ENCODE data around the gene STK16.
"Not testable (repeated sequence)": the region's sequence is repeated elsewhere in the genome, so short reads cannot be mapped to it uniquely, and the experiment has no call there.

STK16 gene

GRCh38 chr2:219286436-219287115, 41.3 kb downstream of the STK16 start:
- FAIRE-seq (no peak), DNase-seq (ENCODE audit: low spot score) (no peak)

- not testable (repeated sequence) for DNase-seq (ENCODE audit: low spot score); FAIRE-seq
Observed at GRCh38 chr2:219287116-219287440, 41.8 kb downstream of the STK16 start.

DNA sequence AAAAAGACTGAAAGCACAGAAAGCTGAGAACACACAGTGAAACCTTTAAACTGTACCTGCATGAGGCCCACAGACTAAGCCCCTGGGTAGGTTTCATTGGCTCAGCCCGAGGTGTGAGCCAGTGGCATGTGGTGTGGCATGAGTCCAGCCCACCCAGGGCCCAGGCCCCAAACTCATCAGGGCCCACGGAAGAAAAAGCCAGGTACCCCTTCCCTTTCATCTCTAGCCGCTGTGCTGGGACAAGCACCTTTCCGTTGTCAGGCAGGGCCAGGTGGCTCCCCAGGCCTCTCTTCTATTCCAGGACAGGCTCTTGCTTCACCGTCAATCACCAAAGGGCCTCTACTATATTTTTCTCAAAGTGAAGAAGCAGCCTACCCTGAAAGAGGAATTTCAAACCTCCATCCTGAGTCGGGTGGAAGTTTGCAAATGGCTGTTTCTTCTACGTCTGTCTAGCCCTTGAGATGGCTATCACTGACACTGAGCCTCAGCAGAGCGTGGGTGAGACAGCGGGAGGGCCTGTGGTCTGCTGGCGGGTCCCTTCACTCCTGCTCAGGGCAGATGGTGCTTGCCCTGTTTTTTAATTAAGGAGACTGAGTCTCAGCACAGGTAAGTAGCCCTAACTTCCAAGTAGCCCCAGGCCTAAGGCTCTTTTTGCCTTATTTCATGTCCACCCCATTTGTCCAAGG, 42.4 kb downstream of the STK16 start:
- DNase-seq (ENCODE audit: low spot score) = no peak

GRCh38 chr2:219289195-219289536, 43.9 kb downstream of the STK16 start:
- FAIRE-seq (no peak), DNase-seq (ENCODE audit: low spot score) (no peak)

More for the DNA sequence above, 42.4 kb downstream of the STK16 start:
- no peak for FAIRE-seq

DNA sequence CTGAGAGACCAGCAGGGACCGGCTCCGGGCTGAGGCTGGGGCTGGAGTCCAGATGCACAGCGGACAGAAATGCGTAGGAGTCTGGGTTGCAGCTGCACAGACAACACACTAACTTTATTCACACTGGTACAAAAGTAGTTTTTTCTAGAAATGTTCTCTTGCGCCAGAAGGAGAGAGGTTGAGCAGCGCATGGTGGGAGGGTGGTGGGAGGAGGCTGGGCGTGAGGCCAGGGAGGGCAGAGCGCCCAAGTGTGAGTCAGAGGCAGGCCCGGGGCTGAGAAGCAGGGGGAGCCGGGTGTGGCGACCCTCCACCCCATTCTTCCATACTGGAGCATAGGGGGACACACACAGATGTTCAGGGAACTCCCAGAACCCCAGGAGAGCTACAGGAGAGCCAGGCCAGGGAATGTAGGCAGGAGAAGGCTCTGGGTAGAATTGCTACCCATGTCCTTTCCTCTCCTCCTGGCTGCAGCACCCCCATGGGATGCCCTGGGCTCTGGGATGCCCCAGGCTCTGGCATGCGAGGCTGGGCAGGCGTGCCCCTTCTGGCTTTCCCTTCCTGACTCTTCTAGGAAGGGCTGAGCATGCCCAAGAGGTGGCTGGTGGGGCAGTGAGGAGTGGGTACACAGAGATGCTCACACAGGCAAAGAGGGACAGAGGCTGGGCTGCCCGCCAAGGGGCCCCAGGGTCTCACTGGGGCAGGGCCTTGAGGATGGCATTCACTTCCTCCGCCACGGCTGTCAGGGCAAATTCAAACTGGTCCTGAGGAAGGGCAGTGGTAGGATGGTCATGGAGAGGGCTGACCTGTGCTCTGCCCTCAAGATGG, 44.5 kb downstream of the STK16 start:
- DNase-seq (ENCODE audit: low spot score) (peak; percentile 10), FAIRE-seq (no peak)

GRCh38 chr2:219290381-219291171, 45.3 kb downstream of the STK16 start:
- no peak for FAIRE-seq
- DNase-seq (ENCODE audit: low spot score) = no peak

DNA sequence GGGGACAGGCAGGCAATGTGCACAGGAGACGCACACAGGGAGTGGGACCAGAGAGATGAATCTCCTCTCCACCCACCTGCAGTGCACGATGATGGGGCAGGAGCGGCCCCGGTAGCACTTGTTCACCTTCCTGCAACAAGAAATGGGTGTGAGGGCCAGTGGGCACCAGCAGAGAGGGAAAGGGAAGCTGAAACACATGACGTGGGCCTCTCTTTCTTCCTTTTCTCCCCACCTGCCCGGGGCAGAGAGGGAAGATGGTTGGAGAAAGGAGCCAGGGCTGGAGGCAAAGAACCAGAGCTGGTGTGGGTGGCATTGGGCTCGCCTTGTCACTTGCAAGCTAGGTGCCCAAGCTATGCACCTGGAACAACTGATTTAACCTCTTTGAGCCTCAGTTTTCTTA, 46.1 kb downstream of the STK16 start:
- no peak for DNase-seq (ENCODE audit: low spot score)
- FAIRE-seq = no peak

DNA sequence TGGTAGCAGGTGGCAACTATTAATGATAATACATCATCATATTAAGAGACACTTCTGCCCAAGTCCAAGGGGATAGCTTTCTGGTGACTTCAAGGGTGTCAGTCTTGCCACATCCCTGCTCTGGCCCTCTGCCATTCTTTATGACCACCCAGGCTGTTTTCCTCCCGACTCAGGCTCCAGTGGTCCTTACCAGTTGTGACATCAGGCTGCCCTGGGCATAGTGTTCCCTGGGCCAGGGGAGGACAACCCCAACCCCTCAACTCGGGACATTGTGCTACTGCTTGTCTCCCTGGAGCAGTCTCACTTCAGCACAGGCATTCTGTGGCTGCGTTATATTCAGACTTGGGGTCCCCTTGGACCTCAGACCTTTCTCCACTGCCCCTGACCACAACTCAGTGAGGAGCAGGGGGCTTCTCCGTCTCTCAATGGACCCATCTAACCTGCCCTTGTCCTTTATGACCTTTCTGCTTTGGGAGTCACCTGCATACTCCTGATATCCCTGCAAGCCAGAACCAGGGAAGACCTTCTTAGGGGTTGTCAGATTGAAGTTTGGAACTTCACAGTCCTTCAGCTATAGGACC, 46.7 kb downstream of the STK16 start:
- DNase-seq (ENCODE audit: low spot score) (no peak), FAIRE-seq (no peak)

GRCh38 chr2:219292616-219293015, 47.3 kb downstream of the STK16 start:
- DNase-seq (ENCODE audit: low spot score) (no peak), FAIRE-seq (no peak)

GRCh38 chr2:219293736-219294231, 48.5 kb downstream of the STK16 start:
- FAIRE-seq = no peak
- no peak for DNase-seq (ENCODE audit: low spot score)

- peak; percentile 67 for DNase-seq (ENCODE audit: low spot score)
- FAIRE-seq = no peak
Observed at GRCh38 chr2:219294356-219295351, 49.4 kb downstream of the STK16 start.

- DNase-seq (ENCODE audit: low spot score) (no peak), FAIRE-seq (no peak)
Observed at GRCh38 chr2:219296142-219296541, 50.9 kb downstream of the STK16 start.

DNA sequence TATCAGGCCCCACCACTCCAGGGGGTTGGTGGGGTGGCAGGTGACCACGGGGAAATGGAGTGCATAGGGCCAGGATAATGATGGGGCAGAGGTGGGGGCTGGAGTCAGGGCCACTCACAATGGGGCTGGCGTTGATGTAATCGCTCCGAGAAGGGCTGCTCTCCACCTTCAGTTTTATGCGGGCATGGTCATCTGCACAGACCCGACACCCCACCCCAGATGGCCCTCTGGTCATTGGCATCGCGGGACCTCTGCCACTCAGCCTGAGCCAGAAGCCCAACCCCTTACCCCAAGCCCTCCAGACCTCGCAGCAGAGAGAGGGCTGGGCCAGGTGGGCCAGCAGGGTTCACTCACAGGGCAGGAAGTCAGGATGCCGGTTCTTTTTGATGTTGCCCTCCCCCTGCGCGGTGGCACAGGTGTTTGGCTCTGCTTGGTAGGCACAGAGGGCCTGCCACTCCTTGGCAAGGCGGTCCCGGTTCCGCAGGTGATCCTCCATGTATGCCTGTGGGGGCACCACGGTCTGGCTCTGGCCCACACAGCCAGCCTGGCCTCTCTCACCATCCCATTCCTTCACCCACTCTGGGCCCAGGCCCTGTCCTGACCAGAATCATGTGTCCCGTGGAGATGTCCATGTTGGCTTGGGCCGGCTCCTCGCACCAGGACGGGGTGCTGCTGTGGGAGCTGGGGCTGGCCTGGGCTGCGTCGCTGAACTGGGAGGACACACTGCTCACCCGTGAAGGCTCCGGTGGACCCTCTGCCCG, 51.5 kb downstream of the STK16 start:
- DNase-seq (ENCODE audit: low spot score) (no peak), FAIRE-seq (no peak)

GRCh38 chr2:219297766-219298456, 52.6 kb downstream of the STK16 start:
- no peak for FAIRE-seq
- no peak for DNase-seq (ENCODE audit: low spot score)

DNA sequence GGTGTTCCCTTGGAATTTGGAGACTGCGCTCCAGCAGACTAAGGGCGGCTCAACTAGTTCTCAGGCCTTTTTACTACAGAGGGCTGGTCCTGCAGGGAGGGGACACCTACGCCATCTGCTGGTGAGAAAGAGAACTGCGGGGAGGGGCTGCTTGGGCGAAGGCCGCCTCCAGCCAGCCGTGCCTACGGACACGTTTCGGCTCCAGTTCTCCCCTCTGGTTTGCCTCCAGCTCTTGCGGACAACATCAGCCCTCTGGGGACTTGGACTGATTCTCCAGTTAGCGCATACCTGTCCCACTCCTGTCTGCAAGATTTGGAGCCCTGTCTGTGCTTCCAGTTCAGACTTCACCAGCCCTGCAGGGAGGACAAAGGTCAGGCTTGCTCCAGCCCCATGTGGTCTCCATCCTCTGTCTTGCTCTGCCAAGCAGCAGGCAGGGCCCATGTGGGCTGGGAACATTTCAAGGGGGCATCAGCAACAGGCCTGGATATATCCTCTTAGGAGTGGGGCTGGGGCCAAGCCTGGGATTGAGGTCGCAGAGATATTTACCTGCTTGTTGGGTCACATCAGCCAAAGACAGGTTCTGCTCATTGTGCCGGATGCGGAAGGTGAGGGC, 53.6 kb downstream of the STK16 start:
- FAIRE-seq = peak; percentile 30

DNA sequence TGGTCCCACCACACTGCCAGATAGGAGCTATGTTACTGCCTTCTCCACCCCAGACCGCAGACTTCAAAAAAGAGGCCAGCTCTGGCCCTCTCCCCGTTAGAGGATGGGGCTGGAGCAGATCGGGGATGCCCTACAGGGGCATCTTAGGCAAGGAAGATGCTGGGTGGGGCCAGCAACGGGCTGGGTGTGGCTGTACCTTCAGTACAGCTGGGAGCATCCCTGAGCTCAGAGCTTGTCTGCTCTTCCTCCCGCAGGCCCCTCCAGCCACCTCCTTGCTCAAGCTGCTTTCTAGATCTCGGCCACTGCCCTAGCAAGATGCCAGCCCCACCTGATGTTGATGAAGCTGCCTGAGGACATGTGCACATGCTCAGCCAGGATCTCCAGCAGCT, 54.1 kb downstream of the STK16 start:
- FAIRE-seq (no peak), DNase-seq (ENCODE audit: low spot score) (no peak)

More for the DNA sequence above, 53.6 kb downstream of the STK16 start:
- peak; percentile 57 for DNase-seq (ENCODE audit: low spot score)

Data from RCC 7860 (cell line).